Liver (tissue), 9 donors: ENCODE results near the gene ANAPC4. TPM values are rescaled to one million over a fixed set of nuclear protein-coding genes. Genes with fewer than 3 reads are reported as not detected.

Experiments used
- DNase-seq: peaks from one replicate; pipeline ENCODE4 v3.0.0-alpha.2; 2017; ENCODE audit warnings: low spot score
- H3K27ac ChIP-seq, 2 donors: one replicate each; pipeline ENCODE4 v1.7.0; 2013; ENCODE audit warnings: inconsistent platforms in 2 of 2, low read length in 2 of 2, control low read depth in 1 of 2, low read depth in 1 of 2, mild to moderate bottlenecking in 1 of 2
- H3K27me3 ChIP-seq, 4 donors: one replicate each; pipeline versions ENCODE4 v1.6.1 to v1.7.0; 2013; ENCODE audit warnings: low read length in 3 of 4, inconsistent platforms in 1 of 4, mild to moderate bottlenecking in 1 of 4, moderate library complexity in 1 of 4; ENCODE audit not compliant: control insufficient read depth in 4 of 4, insufficient read depth in 4 of 4
- H3K36me3 ChIP-seq, 4 donors: one replicate each; pipeline versions ENCODE4 v1.6.1 to v1.7.0; 2013; ENCODE audit warnings: low read length in 3 of 4, mild to moderate bottlenecking in 3 of 4, low read depth in 1 of 4, moderate library complexity in 1 of 4; ENCODE audit not compliant: control insufficient read depth in 4 of 4, insufficient read depth in 3 of 4
- H3K4me1 ChIP-seq, 4 donors: one replicate each; pipeline versions ENCODE4 v1.6.1 to v1.7.0; 2013; ENCODE audit warnings: low read length in 3 of 4, mild to moderate bottlenecking in 3 of 4, moderate library complexity in 1 of 4; ENCODE audit not compliant: control insufficient read depth in 4 of 4, insufficient read depth in 4 of 4
- H3K4me3 ChIP-seq, 3 donors: one replicate each; pipeline versions ENCODE4 v1.6.1 to v1.7.0; 2013; ENCODE audit warnings: low read length in 3 of 3, control low read depth in 1 of 3, low read depth in 1 of 3, mild to moderate bottlenecking in 1 of 3
- H3K9ac ChIP-seq, 2 donors: one replicate each; pipeline ENCODE4 v1.7.0; 2013; ENCODE audit warnings: low read length in 2 of 2, mild to moderate bottlenecking in 2 of 2, moderate library complexity in 2 of 2, control low read depth in 1 of 2, low read depth in 1 of 2
- H3K9me3 ChIP-seq, 4 donors: one replicate each; pipeline versions ENCODE4 v1.6.1 to v1.7.0; 2013; ENCODE audit warnings: low read length in 3 of 4; ENCODE audit not compliant: control insufficient read depth in 4 of 4
- EGR1 ChIP-seq, 2 donors: IDR thresholded peaks; 2 replicates each; pipeline ENCODE4 v1.6.1; 2016 to 2018; ENCODE audit warnings: antibody characterized with exemption in 2 of 2, low read depth in 2 of 2
- FOXA1 ChIP-seq: IDR thresholded peaks from 2 replicates; pipeline ENCODE4 v1.6.1; 2016; ENCODE audit warnings: antibody characterized with exemption
- FOXA2 ChIP-seq: IDR thresholded peaks from 2 replicates; pipeline ENCODE4 v1.6.1; 2016; ENCODE audit warnings: antibody characterized with exemption
- GABPA ChIP-seq, 2 donors: IDR thresholded peaks in 1 of 2; conservative IDR thresholded peaks in 1 of 2; 2 replicates each; pipeline ENCODE4 v1.6.1; 2016; ENCODE audit warnings: antibody characterized with exemption in 2 of 2, mild to moderate bottlenecking in 1 of 2, moderate library complexity in 1 of 2
- HNF4A ChIP-seq, 2 donors: conservative IDR thresholded peaks; 2 replicates each; pipeline ENCODE4 v1.6.1; 2016; ENCODE audit warnings: antibody characterized with exemption in 2 of 2, mild to moderate bottlenecking in 2 of 2
- HNF4G ChIP-seq: IDR thresholded peaks from 2 replicates; pipeline ENCODE4 v1.6.1; 2016; ENCODE audit warnings: antibody characterized with exemption
- JUND ChIP-seq, 2 donors: IDR thresholded peaks; 2 replicates each; pipeline ENCODE4 v1.6.1; 2016; ENCODE audit warnings: antibody characterized with exemption in 2 of 2
- NR2F2 ChIP-seq: IDR thresholded peaks from 2 replicates; pipeline ENCODE4 v1.6.1; 2016; ENCODE audit warnings: antibody characterized with exemption
- RAD21 ChIP-seq, 2 donors: IDR thresholded peaks; 2 replicates each; pipeline ENCODE4 v1.6.1; 2016; ENCODE audit warnings: antibody characterized with exemption in 2 of 2, mild to moderate bottlenecking in 2 of 2
- RXRA ChIP-seq, 2 donors: IDR thresholded peaks; 2 replicates each; pipeline ENCODE4 v1.6.1; 2017 to 2018; ENCODE audit warnings: antibody characterized with exemption in 2 of 2, mild to moderate bottlenecking in 1 of 2
- SP1 ChIP-seq: IDR thresholded peaks from 2 replicates; pipeline ENCODE4 v1.6.1; 2018; ENCODE audit warnings: antibody characterized with exemption, mild to moderate bottlenecking
- TAF1 ChIP-seq: conservative IDR thresholded peaks from 2 replicates; pipeline ENCODE4 v1.6.1; 2016; ENCODE audit warnings: antibody characterized with exemption, mild to moderate bottlenecking
- YY1 ChIP-seq: IDR thresholded peaks from 2 replicates; pipeline ENCODE4 v1.6.1; 2016; ENCODE audit warnings: antibody characterized with exemption, mild to moderate bottlenecking
- WGBS: extraction: QIAGEN DNeasy Blood & Tissue Kit; methylation state at CpG from one replicate; pipeline ENCODE4 v1.1.7; 2013; 5-methylcytosine and 5-hydroxymethylcytosine counted together
- polyA plus RNA-seq, 2 donors: library from polyadenylated mRNA; stranded (reverse) in 1 of 2; unstranded in 1 of 2; fragments of 200-250 nt in 1 of 2; fragments of >200 nt in 1 of 2; fragmentation: Nextera tagmentation in 1 of 2; extraction: Ambion mirVana in 1 of 2; gene quantifications; one replicate each; pipeline versions ENCODE4 v1.2.1 to v1.2.3, GENCODE V29; 2013 to 2015
- total RNA-seq, 2 donors: library from RNA; depleted of rRNA; stranded (reverse); fragments of >200 nt; gene quantifications; one replicate each; pipeline ENCODE4 v1.2.3, GENCODE V29; 2014
- TF ChIP-seq, protein P1 (sequence below): IDR thresholded peaks from 2 replicates; pipeline ENCODE4 v1.6.1; 2016; ENCODE audit warnings: antibody characterized with exemption
- TF ChIP-seq, protein P2 (sequence below): IDR thresholded peaks from 2 replicates; pipeline ENCODE4 v1.6.1; 2016; ENCODE audit warnings: antibody characterized with exemption, mild to moderate bottlenecking
- TF ChIP-seq, protein P3 (sequence below): fragments of 150-350 bp; IDR thresholded peaks from 2 replicates; pipeline ENCODE4 v1.5.1; 2017; ENCODE audit warnings: improper control_type of control experiment, low read depth, low read length; ENCODE audit not compliant: missing input control
- TF ChIP-seq, protein P4 (sequence below): IDR thresholded peaks from 2 replicates; pipeline ENCODE4 v1.6.1; 2016; ENCODE audit warnings: antibody characterized with exemption
- TF ChIP-seq, protein P5 (sequence below): IDR thresholded peaks from 2 replicates; pipeline ENCODE4 v1.6.1; 2016; ENCODE audit warnings: antibody characterized with exemption
- donor health status: healthy.
- donor health status: healthy.
- donor health status: healthy.
- donor health status: healthy.
- donor health status: healthy.

ANAPC4 gene
- total and polyA plus RNA-seq, 4 donors: 5.7 to 17.3 (median 11.0) TPM

DNA sequence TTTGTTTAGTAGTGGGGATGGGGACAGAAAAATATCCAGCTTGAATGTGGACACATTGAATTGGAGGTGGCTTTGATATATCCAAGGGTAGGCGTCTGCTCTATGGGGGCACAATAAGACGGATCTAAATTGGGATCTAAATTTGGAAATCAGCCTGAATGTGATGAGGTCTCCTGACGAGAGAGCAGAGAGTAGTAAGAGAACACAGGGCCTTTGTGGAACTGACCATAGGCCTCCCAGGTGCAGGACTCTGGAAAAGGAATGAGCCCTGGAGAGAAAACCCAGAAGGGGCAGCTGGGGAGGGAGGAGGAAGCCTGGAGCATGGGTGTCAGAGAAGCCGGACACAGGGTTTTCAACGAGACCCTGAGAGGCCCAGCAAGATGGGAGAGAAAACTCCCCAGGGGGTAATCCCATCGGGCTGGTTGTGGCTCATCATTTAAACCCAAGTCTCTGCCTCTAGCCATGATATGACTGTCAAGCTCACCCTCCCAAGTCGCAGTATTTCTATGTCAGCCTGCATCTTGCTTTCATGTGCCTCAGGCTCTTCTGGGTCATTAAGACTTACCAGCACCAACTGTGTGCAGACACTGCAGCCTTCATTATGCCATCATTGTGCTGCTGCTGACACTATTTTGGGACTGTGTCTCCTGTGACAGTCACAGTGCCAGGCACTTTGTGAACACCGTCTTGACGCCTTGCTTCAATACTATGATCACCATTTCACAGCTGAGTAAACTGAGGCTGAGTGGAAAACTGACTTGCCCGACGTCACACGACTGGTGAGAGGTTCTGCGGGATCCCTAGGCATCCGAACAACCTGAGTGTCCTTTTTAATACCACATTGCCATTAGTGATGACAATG is 57.1 kb downstream of the ANAPC4 start:
- Histone ChIP-seq H3K27ac (no peak overlapping the region), H3K27me3 (no peaks in the 10 kb centered on the region), H3K9me3 (no peaks in the 10 kb centered on the region), H3K4me1 (no peaks in the 10 kb centered on the region), H3K9ac (no peak overlapping the region), H3K4me3 (no peak overlapping the region), H3K36me3 (no peaks in the 10 kb centered on the region)
- TF ChIP-seq FOXA1: no peak
- TF ChIP-seq, protein P1, sequence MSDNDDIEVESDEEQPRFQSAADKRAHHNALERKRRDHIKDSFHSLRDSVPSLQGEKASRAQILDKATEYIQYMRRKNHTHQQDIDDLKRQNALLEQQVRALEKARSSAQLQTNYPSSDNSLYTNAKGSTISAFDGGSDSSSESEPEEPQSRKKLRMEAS: no peak
- TF ChIP-seq RAD21 (IDR thresholded peaks at IDR 0.05): no peak
- no peak for TF ChIP-seq SP1
- no peak for TF ChIP-seq JUND (IDR thresholded peaks at IDR 0.05)
- WGBS: 96% methylated on average over 14 of the region's 14 CpGs
- no peak for DNase-seq

DNA sequence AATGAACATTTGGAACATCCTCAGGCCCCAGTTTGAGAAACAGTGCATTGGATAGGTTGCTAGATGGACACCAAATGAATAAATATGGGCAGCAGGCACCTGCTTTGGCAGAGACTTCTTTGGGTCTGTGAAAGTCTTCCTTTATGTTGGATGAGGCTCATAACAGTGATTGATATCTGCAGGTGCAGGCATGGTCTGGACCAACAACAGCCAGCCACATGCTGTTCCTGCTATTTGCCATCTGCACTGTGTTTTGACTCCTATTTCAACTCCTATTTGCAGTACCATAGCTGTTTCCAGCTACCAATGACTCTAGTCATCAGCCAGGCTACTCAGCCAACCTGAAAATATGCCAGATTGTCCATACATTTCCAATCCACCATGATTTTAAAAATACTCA is 60.9 kb downstream of the ANAPC4 start:
- no peaks in the 10 kb centered on the region for H3K36me3 ChIP-seq
- H3K9me3 ChIP-seq: no peaks in the 10 kb centered on the region
- no peak overlapping the region for H3K27ac ChIP-seq
- H3K4me3 ChIP-seq: no peak overlapping the region
- H3K27me3 ChIP-seq: no peaks in the 10 kb centered on the region
- no peaks in the 10 kb centered on the region for H3K4me1 ChIP-seq
- H3K9ac ChIP-seq: no peak overlapping the region
- DNase-seq: no peak
- TF ChIP-seq JUND (IDR thresholded peaks at IDR 0.05) (no peak), HNF4G (no peak), GABPA (IDR thresholded peaks at IDR 0.05 in 1 of 2, conservative IDR thresholded peaks at IDR 0.05 in 1 of 2) (no peak), HNF4A (conservative IDR thresholded peaks at IDR 0.05) (no peak), TAF1 (no peak), FOXA2 (no peak), FOXA1 (no peak), YY1 (no peak), SP1 (no peak), EGR1 (IDR thresholded peaks at IDR 0.05; ENCODE audit: low read depth in 2 of 2) (no peak), NR2F2 (no peak), RXRA (IDR thresholded peaks at IDR 0.05) (no peak), RAD21 (IDR thresholded peaks at IDR 0.05) (no peak)
- TF ChIP-seq, protein P1: no peak
- TF ChIP-seq, protein P2, sequence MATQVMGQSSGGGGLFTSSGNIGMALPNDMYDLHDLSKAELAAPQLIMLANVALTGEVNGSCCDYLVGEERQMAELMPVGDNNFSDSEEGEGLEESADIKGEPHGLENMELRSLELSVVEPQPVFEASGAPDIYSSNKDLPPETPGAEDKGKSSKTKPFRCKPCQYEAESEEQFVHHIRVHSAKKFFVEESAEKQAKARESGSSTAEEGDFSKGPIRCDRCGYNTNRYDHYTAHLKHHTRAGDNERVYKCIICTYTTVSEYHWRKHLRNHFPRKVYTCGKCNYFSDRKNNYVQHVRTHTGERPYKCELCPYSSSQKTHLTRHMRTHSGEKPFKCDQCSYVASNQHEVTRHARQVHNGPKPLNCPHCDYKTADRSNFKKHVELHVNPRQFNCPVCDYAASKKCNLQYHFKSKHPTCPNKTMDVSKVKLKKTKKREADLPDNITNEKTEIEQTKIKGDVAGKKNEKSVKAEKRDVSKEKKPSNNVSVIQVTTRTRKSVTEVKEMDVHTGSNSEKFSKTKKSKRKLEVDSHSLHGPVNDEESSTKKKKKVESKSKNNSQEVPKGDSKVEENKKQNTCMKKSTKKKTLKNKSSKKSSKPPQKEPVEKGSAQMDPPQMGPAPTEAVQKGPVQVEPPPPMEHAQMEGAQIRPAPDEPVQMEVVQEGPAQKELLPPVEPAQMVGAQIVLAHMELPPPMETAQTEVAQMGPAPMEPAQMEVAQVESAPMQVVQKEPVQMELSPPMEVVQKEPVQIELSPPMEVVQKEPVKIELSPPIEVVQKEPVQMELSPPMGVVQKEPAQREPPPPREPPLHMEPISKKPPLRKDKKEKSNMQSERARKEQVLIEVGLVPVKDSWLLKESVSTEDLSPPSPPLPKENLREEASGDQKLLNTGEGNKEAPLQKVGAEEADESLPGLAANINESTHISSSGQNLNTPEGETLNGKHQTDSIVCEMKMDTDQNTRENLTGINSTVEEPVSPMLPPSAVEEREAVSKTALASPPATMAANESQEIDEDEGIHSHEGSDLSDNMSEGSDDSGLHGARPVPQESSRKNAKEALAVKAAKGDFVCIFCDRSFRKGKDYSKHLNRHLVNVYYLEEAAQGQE: no peak
- TF ChIP-seq, protein P3, sequence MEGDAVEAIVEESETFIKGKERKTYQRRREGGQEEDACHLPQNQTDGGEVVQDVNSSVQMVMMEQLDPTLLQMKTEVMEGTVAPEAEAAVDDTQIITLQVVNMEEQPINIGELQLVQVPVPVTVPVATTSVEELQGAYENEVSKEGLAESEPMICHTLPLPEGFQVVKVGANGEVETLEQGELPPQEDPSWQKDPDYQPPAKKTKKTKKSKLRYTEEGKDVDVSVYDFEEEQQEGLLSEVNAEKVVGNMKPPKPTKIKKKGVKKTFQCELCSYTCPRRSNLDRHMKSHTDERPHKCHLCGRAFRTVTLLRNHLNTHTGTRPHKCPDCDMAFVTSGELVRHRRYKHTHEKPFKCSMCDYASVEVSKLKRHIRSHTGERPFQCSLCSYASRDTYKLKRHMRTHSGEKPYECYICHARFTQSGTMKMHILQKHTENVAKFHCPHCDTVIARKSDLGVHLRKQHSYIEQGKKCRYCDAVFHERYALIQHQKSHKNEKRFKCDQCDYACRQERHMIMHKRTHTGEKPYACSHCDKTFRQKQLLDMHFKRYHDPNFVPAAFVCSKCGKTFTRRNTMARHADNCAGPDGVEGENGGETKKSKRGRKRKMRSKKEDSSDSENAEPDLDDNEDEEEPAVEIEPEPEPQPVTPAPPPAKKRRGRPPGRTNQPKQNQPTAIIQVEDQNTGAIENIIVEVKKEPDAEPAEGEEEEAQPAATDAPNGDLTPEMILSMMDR: no peak
- TF ChIP-seq, protein P4, sequence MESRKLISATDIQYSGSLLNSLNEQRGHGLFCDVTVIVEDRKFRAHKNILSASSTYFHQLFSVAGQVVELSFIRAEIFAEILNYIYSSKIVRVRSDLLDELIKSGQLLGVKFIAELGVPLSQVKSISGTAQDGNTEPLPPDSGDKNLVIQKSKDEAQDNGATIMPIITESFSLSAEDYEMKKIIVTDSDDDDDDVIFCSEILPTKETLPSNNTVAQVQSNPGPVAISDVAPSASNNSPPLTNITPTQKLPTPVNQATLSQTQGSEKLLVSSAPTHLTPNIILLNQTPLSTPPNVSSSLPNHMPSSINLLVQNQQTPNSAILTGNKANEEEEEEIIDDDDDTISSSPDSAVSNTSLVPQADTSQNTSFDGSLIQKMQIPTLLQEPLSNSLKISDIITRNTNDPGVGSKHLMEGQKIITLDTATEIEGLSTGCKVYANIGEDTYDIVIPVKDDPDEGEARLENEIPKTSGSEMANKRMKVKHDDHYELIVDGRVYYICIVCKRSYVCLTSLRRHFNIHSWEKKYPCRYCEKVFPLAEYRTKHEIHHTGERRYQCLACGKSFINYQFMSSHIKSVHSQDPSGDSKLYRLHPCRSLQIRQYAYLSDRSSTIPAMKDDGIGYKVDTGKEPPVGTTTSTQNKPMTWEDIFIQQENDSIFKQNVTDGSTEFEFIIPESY: no peak
- TF ChIP-seq, protein P5, sequence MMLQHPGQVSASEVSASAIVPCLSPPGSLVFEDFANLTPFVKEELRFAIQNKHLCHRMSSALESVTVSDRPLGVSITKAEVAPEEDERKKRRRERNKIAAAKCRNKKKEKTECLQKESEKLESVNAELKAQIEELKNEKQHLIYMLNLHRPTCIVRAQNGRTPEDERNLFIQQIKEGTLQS: no peak
